Lower leg skin (tissue), 4 donors: ENCODE data around the gene TGFBR2. TPM values are rescaled to one million over a fixed set of nuclear protein-coding genes. Genes with fewer than 3 reads are reported as not detected.

Experiments used
- DNase-seq, 2 donors: peaks; one replicate each; pipeline ENCODE4 v3.0.0-alpha.2; 2019; ENCODE audit warnings: low spot score in 2 of 2
- H3K4me3 ChIP-seq: fragments of 200-600 bp; sonication (generic); 2 replicates; pipeline ENCODE4 v1.5.1; 2017; ENCODE audit warnings: mild to moderate bottlenecking, low read depth; ENCODE audit not compliant: poor library complexity, severe bottlenecking
- CTCF ChIP-seq, 3 donors: fragments of 450-650 bp; IDR thresholded peaks; one replicate each; pipeline ENCODE4 v1.5.1; 2016; ENCODE audit warnings: antibody characterized with exemption in 3 of 3, mild to moderate bottlenecking in 3 of 3, moderate library complexity in 2 of 3
- POLR2A ChIP-seq, 2 donors: fragments of 450-650 bp; IDR thresholded peaks; one replicate each; pipeline ENCODE4 v1.6.1; 2016 to 2017; ENCODE audit warnings: antibody characterized with exemption in 2 of 2, mild to moderate bottlenecking in 1 of 2, moderate library complexity in 1 of 2
- WGBS, 2 donors: methylation state at CpG; one replicate each; pipeline ENCODE4 v1.1.5; 2018; 5-methylcytosine and 5-hydroxymethylcytosine counted together
- intact Hi-C: fragments of 100-400 bp; cut with DNase I; formaldehyde crosslinking; loops from one replicate; pipeline ENCODE4 v1.15.0; 2023; ENCODE audit warnings: low total_unique reads
- total RNA-seq, 4 donors: library from RNA; depleted of rRNA; stranded (reverse); fragments of >200 nt; gene quantifications; one replicate each; pipeline ENCODE4 v1.1.0, GENCODE V29; 2016

TGFBR2 gene
- total RNA-seq, 4 donors from 2014 or later = 57.8 to 109 (median 71.4) TPM

GRCh38 chr3:30608598-30608947, 2.2 kb downstream of the TGFBR2 start:
- no peak for DNase-seq
- no peak overlapping the region for H3K4me3 ChIP-seq
- intact Hi-C loops = no loop called here
- WGBS, 2 donors = 39 to 40% methylated on average over 2 of the region's 2 CpGs
- TF ChIP-seq CTCF (IDR thresholded peaks at IDR 0.05) = no peak
- TF ChIP-seq POLR2A (IDR thresholded peaks at IDR 0.05) = no peak

- 76 to 78% methylated on average over 4 of the region's 4 CpGs for WGBS, 2 donors
- no peak for TF ChIP-seq CTCF (IDR thresholded peaks at IDR 0.05)
- TF ChIP-seq POLR2A (IDR thresholded peaks at IDR 0.05) = no peak
- no peak for DNase-seq
- no peak overlapping the region for H3K4me3 ChIP-seq
- intact Hi-C loops = no loop called here
Measured at GRCh38 chr3:30609930-30610701, 3.7 kb downstream of the TGFBR2 start.

- no peak for TF ChIP-seq CTCF (IDR thresholded peaks at IDR 0.05)
- TF ChIP-seq POLR2A (IDR thresholded peaks at IDR 0.05) = no peak
- DNase-seq = no peak
- H3K4me3 ChIP-seq = no peak overlapping the region
- 51 to 56% methylated on average over 3 of the region's 3 CpGs for WGBS, 2 donors
- intact Hi-C loops = no loop called here
Measured at GRCh38 chr3:30610702-30611368, 4.4 kb downstream of the TGFBR2 start.

- H3K4me3 ChIP-seq = no peak overlapping the region
- WGBS, 2 donors = 63 to 64% methylated on average over 6 to 7 of the region's 7 CpGs
- intact Hi-C loops = no loop called here
- DNase-seq = no peak
- TF ChIP-seq POLR2A (IDR thresholded peaks at IDR 0.05) (no peak), CTCF (IDR thresholded peaks at IDR 0.05) (no peak)
Measured at GRCh38 chr3:30611613-30612436, 5.4 kb downstream of the TGFBR2 start.

GRCh38 chr3:30612437-30613132, 6.2 kb downstream of the TGFBR2 start:
- DNase-seq = no peak
- no peak overlapping the region for H3K4me3 ChIP-seq
- intact Hi-C loops = no loop called here
- 48 to 60% methylated on average over 3 of the region's 3 CpGs for WGBS, 2 donors
- TF ChIP-seq POLR2A (IDR thresholded peaks at IDR 0.05) = no peak
- no peak for TF ChIP-seq CTCF (IDR thresholded peaks at IDR 0.05)
